ENCODE data around the gene PLTP. TPM values are rescaled to one million over a fixed set of nuclear protein-coding genes. Genes with fewer than 3 reads are reported as not detected.

The PLTP gene
- total and polyA plus RNA-seq, 12 donors, result 126 to 1,158 (median 401) TPM

DNA sequence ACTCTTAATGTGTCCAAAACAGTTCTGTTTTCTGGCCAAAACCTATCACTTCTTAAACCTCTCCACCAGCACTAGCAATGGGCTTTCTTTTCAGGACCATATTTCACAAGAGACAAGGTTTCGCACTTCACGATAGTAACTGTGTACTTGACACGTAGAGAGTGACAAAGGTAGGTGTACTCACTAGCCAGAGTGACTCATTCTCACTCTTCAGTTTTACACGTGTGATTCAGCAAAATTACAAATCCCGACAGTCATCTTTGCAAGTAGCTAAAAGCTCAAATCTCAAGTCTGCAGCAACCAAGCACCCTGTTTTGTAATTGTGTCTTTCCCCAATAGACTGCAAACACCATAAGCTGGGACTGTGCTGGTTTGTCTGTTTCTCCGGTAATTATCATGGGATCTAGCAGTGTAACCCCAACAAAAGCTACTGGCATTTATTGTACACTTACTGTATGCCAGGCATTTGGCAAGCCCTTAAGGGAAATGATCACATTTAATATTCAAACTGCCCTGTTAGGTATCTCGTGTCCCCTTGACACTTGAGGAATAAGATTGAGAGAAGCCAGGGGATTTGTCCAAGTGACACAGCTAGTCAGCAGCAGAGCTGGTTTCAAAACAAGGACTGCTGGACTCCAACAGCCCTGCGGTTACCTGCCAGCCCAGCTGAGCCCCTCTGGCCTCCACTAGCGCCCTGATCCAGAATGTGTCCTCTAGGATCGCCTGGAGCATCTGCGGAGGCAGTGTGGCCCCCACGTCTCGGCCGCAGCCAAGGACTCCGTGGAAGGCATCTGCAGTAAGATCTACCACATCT is 32.4 kb upstream of the PLTP start:
- peak overlapping the region in 3 of 5 donors; percentile 90 to 96 (median 91) for H3K27ac ChIP-seq
- WGBS, 4 donors, result 78 to 89% (median 85%) methylated on average over 14 to 15 of the region's 15 CpGs
- no peak overlapping the region for H3K4me3 ChIP-seq
- TF ChIP-seq POLR2A (IDR thresholded peaks at IDR 0.05), result no peak
- TF ChIP-seq, protein P1, sequence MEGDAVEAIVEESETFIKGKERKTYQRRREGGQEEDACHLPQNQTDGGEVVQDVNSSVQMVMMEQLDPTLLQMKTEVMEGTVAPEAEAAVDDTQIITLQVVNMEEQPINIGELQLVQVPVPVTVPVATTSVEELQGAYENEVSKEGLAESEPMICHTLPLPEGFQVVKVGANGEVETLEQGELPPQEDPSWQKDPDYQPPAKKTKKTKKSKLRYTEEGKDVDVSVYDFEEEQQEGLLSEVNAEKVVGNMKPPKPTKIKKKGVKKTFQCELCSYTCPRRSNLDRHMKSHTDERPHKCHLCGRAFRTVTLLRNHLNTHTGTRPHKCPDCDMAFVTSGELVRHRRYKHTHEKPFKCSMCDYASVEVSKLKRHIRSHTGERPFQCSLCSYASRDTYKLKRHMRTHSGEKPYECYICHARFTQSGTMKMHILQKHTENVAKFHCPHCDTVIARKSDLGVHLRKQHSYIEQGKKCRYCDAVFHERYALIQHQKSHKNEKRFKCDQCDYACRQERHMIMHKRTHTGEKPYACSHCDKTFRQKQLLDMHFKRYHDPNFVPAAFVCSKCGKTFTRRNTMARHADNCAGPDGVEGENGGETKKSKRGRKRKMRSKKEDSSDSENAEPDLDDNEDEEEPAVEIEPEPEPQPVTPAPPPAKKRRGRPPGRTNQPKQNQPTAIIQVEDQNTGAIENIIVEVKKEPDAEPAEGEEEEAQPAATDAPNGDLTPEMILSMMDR (IDR thresholded peaks at IDR 0.05), result no peak
- H3K9me3 ChIP-seq (replicated peaks in 1 of 3), result no peaks in the 10 kb centered on the region
- intact Hi-C loops (cut with DNase I), result loop anchor here in 1 of 2 donors (5.0 kb wide), 1 partner anchor 47 kb away; no protein-coding TSS in a partner anchor
- peaks cover 25% of the 10 kb centered on the region in 2 donors for H3K4me1 ChIP-seq (replicated peaks in 1 of 2)
- no peaks in the 10 kb centered on the region for H3K27me3 ChIP-seq
- peaks cover 0 to 96% of the 10 kb centered on the region in 2 donors for H3K36me3 ChIP-seq (replicated peaks in 1 of 2)
- peak in 1 of 7 donors; percentile 4 for DNase-seq

DNA sequence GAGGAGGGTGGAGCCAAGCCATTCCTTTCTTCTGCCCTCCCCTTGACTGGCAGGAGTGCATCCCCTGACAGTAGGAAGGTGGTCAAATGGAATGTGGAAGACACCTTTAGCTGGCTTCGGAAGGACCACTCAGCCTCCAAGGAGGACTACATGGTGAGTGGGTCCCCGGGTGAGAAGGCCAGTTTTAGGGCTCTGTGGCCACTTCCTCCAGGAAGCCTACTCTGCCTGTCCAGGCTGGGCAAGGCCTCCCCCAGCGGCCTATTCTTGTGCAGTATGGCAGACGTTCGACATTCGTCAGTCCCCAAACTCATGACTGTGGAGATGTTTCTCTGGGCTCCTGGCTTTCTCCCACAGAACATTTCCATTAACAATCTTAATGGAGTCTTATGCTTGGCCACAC is 31.7 kb upstream of the PLTP start:
- intact Hi-C loops (cut with DNase I), result loop anchor here in 1 of 2 donors (5.0 kb wide), 1 partner anchor 46 kb away; no protein-coding TSS in a partner anchor
- H3K36me3 ChIP-seq (replicated peaks in 1 of 2), result peaks cover 0 to 96% of the 10 kb centered on the region in 2 donors
- H3K27me3 ChIP-seq, result no peaks in the 10 kb centered on the region
- WGBS, 4 donors, result 70 to 93% (median 88%) methylated on average over 2 to 6 of the region's 6 CpGs
- H3K4me1 ChIP-seq (replicated peaks in 1 of 2), result peaks cover 25% of the 10 kb centered on the region in 2 donors
- H3K9me3 ChIP-seq (replicated peaks in 1 of 3), result no peaks in the 10 kb centered on the region
- peak in 1 of 7 donors; percentile 6 for DNase-seq
- peak overlapping the region in 1 of 5 donors; percentile 96 for H3K27ac ChIP-seq
- H3K4me3 ChIP-seq, result no peak overlapping the region
- TF ChIP-seq POLR2A (IDR thresholded peaks at IDR 0.05), result no peak
- TF ChIP-seq, protein P1 (IDR thresholded peaks at IDR 0.05), result no peak

DNA sequence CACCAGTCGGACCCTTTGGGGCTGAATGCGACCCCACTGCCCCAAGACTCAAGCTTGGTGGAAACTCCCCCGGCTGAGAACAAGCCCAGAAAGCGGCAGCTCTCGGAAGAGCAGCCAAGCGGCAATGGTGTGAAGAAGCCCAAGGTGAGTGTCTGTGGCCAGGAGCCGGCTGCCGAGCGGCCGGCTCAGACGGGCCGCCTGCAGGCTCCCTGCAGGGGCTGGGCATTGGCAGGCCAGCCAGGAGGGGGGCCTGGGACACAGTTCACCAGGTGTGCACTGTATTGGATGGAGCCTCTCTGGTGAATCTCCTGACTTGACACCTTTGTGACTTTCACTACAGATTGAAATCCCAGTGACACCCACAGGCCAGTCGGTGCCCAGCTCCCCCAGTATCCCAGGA is 28.5 kb upstream of the PLTP start:
- peak in 1 of 7 donors; percentile 9 for DNase-seq
- Histone ChIP-seq H3K4me1 (replicated peaks in 1 of 2) (peaks cover 10 to 14% of the 10 kb centered on the region in 2 donors), H3K27me3 (no peaks in the 10 kb centered on the region), H3K9me3 (replicated peaks in 1 of 3) (no peaks in the 10 kb centered on the region), H3K36me3 (replicated peaks in 1 of 2) (peaks cover 0 to 85% of the 10 kb centered on the region in 2 donors), H3K4me3 (no peak overlapping the region), H3K27ac (no peak overlapping the region)
- TF ChIP-seq, protein P1 (IDR thresholded peaks at IDR 0.05), result no peak
- TF ChIP-seq POLR2A (IDR thresholded peaks at IDR 0.05), result no peak
- 90 to 95% (median 94%) methylated on average over 3 to 13 of the region's 13 CpGs for WGBS, 4 donors
- intact Hi-C loops (cut with DNase I), result loop anchor here in 1 of 2 donors (5.0 kb wide), 1 partner anchor 43 kb away; no protein-coding TSS in a partner anchor

DNA sequence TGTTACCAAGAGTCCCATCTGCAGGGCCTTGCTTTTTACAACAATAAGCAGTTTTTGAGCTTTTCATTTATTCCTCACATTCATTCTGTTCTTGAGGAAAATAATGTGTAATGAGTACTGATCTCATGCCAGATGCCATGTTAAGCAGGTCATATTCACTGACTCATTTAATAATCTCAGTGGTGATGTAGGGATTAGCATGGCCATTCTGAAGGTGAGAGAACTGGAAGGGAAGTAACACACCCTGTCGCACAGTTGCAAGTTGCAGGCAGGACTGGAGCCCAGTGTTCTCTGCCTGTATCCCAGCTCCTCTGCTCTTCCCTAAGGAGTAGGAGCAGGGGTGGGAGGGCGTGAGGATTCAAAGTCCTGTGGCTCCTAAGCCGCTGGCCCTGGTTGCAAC is 28.1 kb upstream of the PLTP start:
- intact Hi-C loops (cut with DNase I), result loop anchor here in 1 of 2 donors (5.0 kb wide), 1 partner anchor 43 kb away; no protein-coding TSS in a partner anchor
- TF ChIP-seq POLR2A (IDR thresholded peaks at IDR 0.05), result no peak
- TF ChIP-seq, protein P1 (IDR thresholded peaks at IDR 0.05), result no peak
- Histone ChIP-seq H3K27me3 (no peaks in the 10 kb centered on the region), H3K36me3 (replicated peaks in 1 of 2) (peaks cover 0 to 81% of the 10 kb centered on the region in 2 donors), H3K4me3 (no peak overlapping the region), H3K4me1 (replicated peaks in 1 of 2) (peaks cover 6 to 10% of the 10 kb centered on the region in 2 donors), H3K27ac (no peak overlapping the region), H3K9me3 (replicated peaks in 1 of 3) (no peaks in the 10 kb centered on the region)
- DNase-seq, result no peak
- WGBS, 4 donors, result 86 to 90% (median 89%) methylated on average over 2 to 3 of the region's 3 CpGs
